HG02943 (cell line): ENCODE measurements around the gene SNED1.

Source experiments
- ATAC-seq: cut with Tn5 transposase; IDR thresholded peaks from one replicate; pipeline ENCODE4 v1.9.1; 2021; ENCODE audit warnings: mild to moderate bottlenecking, low read depth, moderate library complexity; ENCODE audit not compliant: unreplicated experiment

The SNED1 gene

GRCh38 chr2:240991378-240992263, 6.8 kb upstream of the SNED1 start:
- no peak for ATAC-seq

GRCh38 chr2:240992572-240993291, 5.7 kb upstream of the SNED1 start:
- ATAC-seq = no peak

GRCh38 chr2:240993446-240994170, 4.8 kb upstream of the SNED1 start:
- ATAC-seq = no peak

GRCh38 chr2:240994171-240994896, 4.1 kb upstream of the SNED1 start:
- no peak for ATAC-seq

- ATAC-seq = no peak
These were observed 3.1 kb upstream of the SNED1 start for GRCh38 chr2:240995041-240996021.

- ATAC-seq = no peak
These were observed 2.1 kb upstream of the SNED1 start for GRCh38 chr2:240996161-240996833.

- ATAC-seq = no peak
These were observed 1.6 kb upstream of the SNED1 start for GRCh38 chr2:240996834-240997140.

- ATAC-seq = no peak
These were observed 1.1 kb upstream of the SNED1 start for GRCh38 chr2:240997141-240997855.

GRCh38 chr2:240998706-240998994, 232 bp downstream of the SNED1 start:
- ATAC-seq = no peak

- no peak for ATAC-seq
These were observed 775 bp downstream of the SNED1 start for GRCh38 chr2:240998995-240999791.

GRCh38 chr2:240999873-241000541, 1.6 kb downstream of the SNED1 start:
- ATAC-seq = no peak

- ATAC-seq = no peak
These were observed 2.5 kb downstream of the SNED1 start for GRCh38 chr2:241000831-241001321.

- ATAC-seq = no peak
These were observed 3.2 kb downstream of the SNED1 start for GRCh38 chr2:241001413-241002274.

- ATAC-seq = no peak
These were observed 4.0 kb downstream of the SNED1 start for GRCh38 chr2:241002275-241003046.

GRCh38 chr2:241003047-241003360, 4.6 kb downstream of the SNED1 start:
- no peak for ATAC-seq

GRCh38 chr2:241003369-241003768, 5.0 kb downstream of the SNED1 start:
- ATAC-seq = no peak
